Tibial nerve (tissue), 4 donors: Measurements from ENCODE around the gene GABBR2. TPM values are rescaled to one million over a fixed set of nuclear protein-coding genes. Genes with fewer than 3 reads are reported as not detected.
"Not testable (repeated sequence)": the region's sequence is repeated elsewhere in the genome, so short reads cannot be mapped to it uniquely, and the experiment has no call there.

ENCODE experiments used
- DNase-seq, 2 donors: peaks; one replicate each; pipeline ENCODE4 v3.0.0-alpha.2; 2019; ENCODE audit warnings: low spot score in 2 of 2
- H3K27ac ChIP-seq, 4 donors: fragments of 200-600 bp; sonication (generic) in 3 of 4; one replicate each; pipeline ENCODE4 v1.5.1; 2017 to 2019; ENCODE audit warnings: mild to moderate bottlenecking in 1 of 4
- H3K27me3 ChIP-seq, 2 donors: fragments of 200-600 bp; sonication (generic) in 1 of 2; one replicate each; pipeline versions ENCODE4 v1.5.1 to v1.6.0; 2017 to 2019
- H3K36me3 ChIP-seq, 3 donors: fragments of 200-600 bp; sonication (generic); one replicate each; pipeline ENCODE4 v1.5.1; 2018 to 2019
- H3K4me1 ChIP-seq, 4 donors: fragments of 200-600 bp; sonication (generic) in 3 of 4; one replicate each; pipeline ENCODE4 v1.5.1; 2017 to 2019
- H3K4me3 ChIP-seq, 4 donors: fragments of 200-600 bp; sonication (generic) in 3 of 4; one replicate each; pipeline ENCODE4 v1.5.1; 2017 to 2019; ENCODE audit warnings: mild to moderate bottlenecking in 1 of 4, moderate library complexity in 1 of 4
- H3K9me3 ChIP-seq, 4 donors: fragments of 200-600 bp; sonication (generic) in 3 of 4; one replicate each; pipeline ENCODE4 v1.5.1; 2017 to 2019
- EP300 ChIP-seq, 2 donors: sonication (generic); formaldehyde crosslinking; IDR thresholded peaks; one replicate each; pipeline ENCODE4 v1.6.1; 2017; ENCODE audit warnings: antibody characterized with exemption in 2 of 2, mild to moderate bottlenecking in 1 of 2
- POLR2A ChIP-seq, 2 donors: fragments of 450-650 bp; IDR thresholded peaks; one replicate each; pipeline ENCODE4 v1.6.1; 2017; ENCODE audit warnings: antibody characterized with exemption in 2 of 2, mild to moderate bottlenecking in 2 of 2, moderate library complexity in 2 of 2
- WGBS, 2 donors: methylation state at CpG; one replicate each; pipeline ENCODE4 v1.1.5; 2018; 5-methylcytosine and 5-hydroxymethylcytosine counted together
- total RNA-seq, 4 donors: library from RNA; depleted of rRNA; stranded (reverse); fragments of >200 nt; gene quantifications; one replicate each; pipeline ENCODE4 v1.1.0, GENCODE V29; 2016
- TF ChIP-seq, protein P1 (sequence below), 5 experiments: fragments of 200-600 bp in 3 of 5; fragments of 450-650 bp in 2 of 5; sonication (generic) in 3 of 5; IDR thresholded peaks; one replicate each; pipeline ENCODE4 v1.5.1; 2016 to 2019; ENCODE audit warnings: antibody characterized with exemption in 5 of 5, mild to moderate bottlenecking in 3 of 5, moderate library complexity in 2 of 5

The GABBR2 gene
- total RNA-seq, 4 donors from 2014 or later = 0.20 to 0.22 TPM; not detected in 2

- TF ChIP-seq, protein P1, sequence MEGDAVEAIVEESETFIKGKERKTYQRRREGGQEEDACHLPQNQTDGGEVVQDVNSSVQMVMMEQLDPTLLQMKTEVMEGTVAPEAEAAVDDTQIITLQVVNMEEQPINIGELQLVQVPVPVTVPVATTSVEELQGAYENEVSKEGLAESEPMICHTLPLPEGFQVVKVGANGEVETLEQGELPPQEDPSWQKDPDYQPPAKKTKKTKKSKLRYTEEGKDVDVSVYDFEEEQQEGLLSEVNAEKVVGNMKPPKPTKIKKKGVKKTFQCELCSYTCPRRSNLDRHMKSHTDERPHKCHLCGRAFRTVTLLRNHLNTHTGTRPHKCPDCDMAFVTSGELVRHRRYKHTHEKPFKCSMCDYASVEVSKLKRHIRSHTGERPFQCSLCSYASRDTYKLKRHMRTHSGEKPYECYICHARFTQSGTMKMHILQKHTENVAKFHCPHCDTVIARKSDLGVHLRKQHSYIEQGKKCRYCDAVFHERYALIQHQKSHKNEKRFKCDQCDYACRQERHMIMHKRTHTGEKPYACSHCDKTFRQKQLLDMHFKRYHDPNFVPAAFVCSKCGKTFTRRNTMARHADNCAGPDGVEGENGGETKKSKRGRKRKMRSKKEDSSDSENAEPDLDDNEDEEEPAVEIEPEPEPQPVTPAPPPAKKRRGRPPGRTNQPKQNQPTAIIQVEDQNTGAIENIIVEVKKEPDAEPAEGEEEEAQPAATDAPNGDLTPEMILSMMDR (IDR thresholded peaks at IDR 0.05) = no peak
- no peak for TF ChIP-seq POLR2A (IDR thresholded peaks at IDR 0.05)
- TF ChIP-seq EP300 (IDR thresholded peaks at IDR 0.05) = no peak
- peaks cover 0 to 13% (median 0%) of the 10 kb centered on the region in 4 donors for H3K9me3 ChIP-seq
- no peak overlapping the region for H3K27ac ChIP-seq
- H3K4me1 ChIP-seq = no peaks in the 10 kb centered on the region
- no peaks in the 10 kb centered on the region for H3K27me3 ChIP-seq
- H3K36me3 ChIP-seq = no peaks in the 10 kb centered on the region
- no peak for DNase-seq
- 88 to 90% methylated on average over 5 of the region's 5 CpGs for WGBS, 2 donors
- H3K4me3 ChIP-seq = no peak overlapping the region
These were observed 240.0 kb downstream of the GABBR2 start for GRCh38 chr9:98468567-98469239.

- Histone ChIP-seq H3K9me3 (peaks cover 0 to 41% (median 7%) of the 10 kb centered on the region in 4 donors), H3K27me3 (no peaks in the 10 kb centered on the region), H3K4me3 (no peak overlapping the region), H3K27ac (no peak overlapping the region), H3K36me3 (no peaks in the 10 kb centered on the region), H3K4me1 (no peaks in the 10 kb centered on the region)
- TF ChIP-seq, protein P1 (IDR thresholded peaks at IDR 0.05) = no peak
- 55 to 62% methylated on average over 5 of the region's 5 CpGs for WGBS, 2 donors
- DNase-seq = no peak
These were observed 242.9 kb downstream of the GABBR2 start for GRCh38 chr9:98465799-98466198.

DNA sequence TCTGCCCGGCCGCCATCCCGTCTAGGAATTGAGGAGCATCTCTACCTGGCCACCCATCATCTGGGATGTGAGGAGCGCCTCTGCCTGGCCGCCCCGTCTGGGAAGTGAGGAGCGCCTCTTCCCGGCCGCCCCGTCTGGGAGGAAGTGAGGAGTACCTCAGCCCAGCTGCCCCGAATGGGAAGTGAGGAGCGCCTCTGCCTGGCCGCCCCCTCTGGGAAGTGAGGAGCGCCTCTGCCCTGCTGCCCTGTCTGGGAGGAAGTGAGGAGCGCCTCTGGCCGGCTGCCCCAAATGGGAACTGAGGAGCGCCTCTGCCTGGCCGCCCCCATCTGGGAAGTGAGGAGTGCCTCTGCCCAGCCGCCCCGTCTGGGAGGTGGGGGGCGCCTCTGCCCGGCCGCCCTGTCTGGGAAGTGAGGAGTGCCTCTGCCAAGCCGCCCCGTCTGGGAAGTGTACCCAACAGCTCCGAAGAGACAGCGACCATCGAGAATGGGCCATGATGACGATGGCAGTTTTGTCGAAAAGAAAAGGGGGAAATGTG, 244.5 kb downstream of the GABBR2 start:
- H3K27me3 ChIP-seq, H3K36me3 ChIP-seq, H3K27ac ChIP-seq, H3K4me3 ChIP-seq, DNase-seq, H3K4me1 ChIP-seq: not testable (repeated sequence)
- peaks cover 0 to 57% (median 12%) of the 10 kb centered on the region in 4 donors for H3K9me3 ChIP-seq
- WGBS, 2 donors = 94 to 97% methylated on average over 25 to 27 of the region's 30 CpGs

DNA sequence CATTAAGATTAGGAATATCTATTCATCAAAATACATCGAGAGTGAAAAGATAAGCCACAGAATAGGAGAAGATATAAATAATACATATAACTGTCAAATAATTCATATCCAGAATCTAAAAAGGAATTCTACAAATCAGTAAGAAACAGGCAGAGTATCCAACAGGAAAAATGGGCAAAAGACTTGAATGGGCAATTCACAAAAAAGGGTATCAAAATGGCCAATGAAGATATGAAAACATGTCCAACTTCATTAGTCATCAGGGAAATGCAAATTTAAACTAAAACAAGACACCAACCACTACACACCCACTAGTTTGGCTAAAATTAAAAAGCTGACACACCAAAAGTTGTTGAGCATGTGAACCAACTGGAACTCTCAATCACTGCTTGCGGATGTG, 246.4 kb downstream of the GABBR2 start:
- Histone ChIP-seq H3K4me1 (no peaks in the 10 kb centered on the region), H3K27me3 (no peaks in the 10 kb centered on the region), H3K36me3 (no peaks in the 10 kb centered on the region), H3K27ac (no peak overlapping the region), H3K4me3 (no peak overlapping the region), H3K9me3 (peaks cover 0 to 57% (median 12%) of the 10 kb centered on the region in 4 donors)
- 93 to 95% methylated on average over 2 of the region's 2 CpGs for WGBS, 2 donors
- no peak for DNase-seq
- TF ChIP-seq POLR2A (IDR thresholded peaks at IDR 0.05) (no peak), EP300 (IDR thresholded peaks at IDR 0.05) (no peak)
- TF ChIP-seq, protein P1 (IDR thresholded peaks at IDR 0.05) = no peak

- no peak overlapping the region for H3K4me3 ChIP-seq
- peaks cover 0 to 50% (median 12%) of the 10 kb centered on the region in 4 donors for H3K9me3 ChIP-seq
- no peak for TF ChIP-seq EP300 (IDR thresholded peaks at IDR 0.05)
- TF ChIP-seq, protein P1 (IDR thresholded peaks at IDR 0.05) = no peak
- no peak for TF ChIP-seq POLR2A (IDR thresholded peaks at IDR 0.05)
- no peaks in the 10 kb centered on the region for H3K36me3 ChIP-seq
- peaks cover 0 to 5% (median 0%) of the 10 kb centered on the region in 4 donors for H3K4me1 ChIP-seq
- H3K27me3 ChIP-seq = no peaks in the 10 kb centered on the region
- no peak for DNase-seq
- no peak overlapping the region for H3K27ac ChIP-seq
These were observed 248.0 kb downstream of the GABBR2 start for GRCh38 chr9:98460704-98461103.
